ENCODE results near the gene GALNT2.
A peak's percentile ranks its signal among the peaks of the same experiment; 100 is the strongest.

The GALNT2 gene

GRCh38 chr1:230301822-230302221 is 234.8 kb downstream of the GALNT2 start:
- no peak for DNase-seq (ENCODE audit: low read depth)

- no peak for DNase-seq (ENCODE audit: low read depth)
Measured at GRCh38 chr1:230303069-230303468, 236.0 kb downstream of the GALNT2 start.

- no peak for DNase-seq (ENCODE audit: low read depth)
Measured at GRCh38 chr1:230303822-230304221, 236.8 kb downstream of the GALNT2 start.

- DNase-seq (ENCODE audit: low read depth) = peak; percentile 15
Measured at GRCh38 chr1:230306169-230306568, 239.1 kb downstream of the GALNT2 start.

- no peak for DNase-seq (ENCODE audit: low read depth)
Measured at GRCh38 chr1:230307213-230307612, 240.2 kb downstream of the GALNT2 start.

DNA sequence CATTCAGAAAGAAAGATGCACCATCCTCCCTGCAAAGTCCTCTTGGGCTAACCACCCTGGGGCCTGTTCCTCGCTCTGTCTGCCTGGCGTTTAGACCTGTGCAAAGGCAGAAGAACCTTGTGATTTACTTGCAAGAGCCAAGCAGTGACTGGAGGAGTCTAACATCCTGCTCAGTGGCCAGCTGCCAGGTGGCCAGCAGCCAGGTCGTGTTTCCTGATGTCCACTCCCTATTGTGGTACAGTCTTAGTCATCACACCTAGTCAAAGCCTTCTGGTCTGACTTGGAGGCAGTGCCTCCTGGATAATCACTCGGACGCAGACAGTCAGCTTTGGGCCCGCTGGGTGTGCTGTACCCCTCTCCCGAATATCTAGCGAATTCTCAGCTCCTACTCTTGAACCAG is 241.0 kb downstream of the GALNT2 start:
- DNase-seq (ENCODE audit: low read depth) = no peak

DNA sequence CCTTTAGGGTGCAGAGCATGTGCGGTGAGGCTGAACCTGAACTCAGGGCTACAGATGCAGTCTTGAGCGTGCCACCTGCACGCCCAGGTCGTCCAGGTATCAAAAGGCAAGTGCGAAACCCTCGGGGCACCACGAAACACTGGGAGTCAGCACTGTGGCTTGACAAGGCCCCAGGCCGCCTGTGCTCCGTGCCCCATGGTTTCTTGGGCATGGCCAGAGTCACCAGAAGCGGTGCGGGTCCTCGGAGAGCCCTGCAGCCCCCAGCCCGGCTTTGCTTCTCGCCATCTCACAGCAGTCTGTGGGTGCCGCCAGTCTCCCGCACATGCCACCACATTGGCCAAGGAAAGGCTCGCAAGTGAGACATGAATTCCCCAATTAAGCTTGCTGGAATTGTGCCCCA is 241.8 kb downstream of the GALNT2 start:
- no peak for DNase-seq (ENCODE audit: low read depth)

GRCh38 chr1:230309646-230310177 is 242.7 kb downstream of the GALNT2 start:
- no peak for DNase-seq (ENCODE audit: low read depth)

GRCh38 chr1:230310381-230311163 is 243.5 kb downstream of the GALNT2 start:
- DNase-seq (ENCODE audit: low read depth) = peak; percentile 42

GRCh38 chr1:230312676-230313075 is 245.6 kb downstream of the GALNT2 start:
- no peak for DNase-seq (ENCODE audit: low read depth)

GRCh38 chr1:230313453-230314141 is 246.6 kb downstream of the GALNT2 start:
- DNase-seq (ENCODE audit: low read depth) = no peak

- DNase-seq (ENCODE audit: low read depth) = no peak
Measured at GRCh38 chr1:230314142-230314470, 247.1 kb downstream of the GALNT2 start.

- no peak for DNase-seq (ENCODE audit: low read depth)
Measured at GRCh38 chr1:230315099-230315498, 248.1 kb downstream of the GALNT2 start.

DNA sequence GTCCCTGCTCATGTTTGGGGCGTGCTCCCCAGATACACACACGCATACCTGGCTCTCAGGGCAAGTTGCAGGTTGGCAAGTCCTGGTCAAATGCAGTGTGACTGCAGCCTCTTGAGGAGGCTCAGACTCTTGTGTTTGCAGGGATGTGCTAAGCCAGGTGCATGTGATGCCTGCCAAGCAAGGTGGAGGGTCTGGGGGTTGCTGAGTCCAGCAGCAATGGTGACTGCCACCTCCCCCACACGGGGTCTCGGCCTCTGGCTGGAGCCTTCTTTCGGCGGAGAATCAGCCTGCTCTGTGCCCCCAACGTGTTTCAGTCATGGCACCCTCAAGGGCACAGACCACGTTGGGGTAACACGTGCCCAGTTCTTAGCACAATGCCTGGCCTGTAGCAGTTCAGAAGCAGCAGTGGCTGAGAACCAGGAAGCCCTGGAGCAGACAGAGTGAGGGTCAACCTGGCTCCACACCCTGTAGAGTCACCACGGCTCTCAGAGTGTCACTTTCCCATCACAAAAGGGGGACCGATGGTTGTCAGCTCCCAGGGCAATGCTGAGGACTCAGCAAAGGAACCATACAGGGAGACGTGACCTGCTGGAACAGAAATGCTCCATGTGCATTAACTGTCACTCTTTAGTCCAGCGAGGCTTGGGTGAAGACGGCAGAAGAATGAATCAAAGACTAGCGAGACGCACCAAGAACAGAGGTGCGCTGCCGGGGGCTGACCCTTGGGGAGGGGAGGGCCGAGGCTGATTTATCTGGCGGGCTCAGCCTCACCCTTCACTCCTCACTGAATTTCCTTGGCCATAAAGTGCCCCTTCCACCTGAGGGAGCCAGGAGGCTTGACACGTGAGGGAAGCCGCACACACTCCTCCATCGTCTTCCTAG is 250.1 kb downstream of the GALNT2 start:
- no peak for DNase-seq (ENCODE audit: low read depth)

DNA sequence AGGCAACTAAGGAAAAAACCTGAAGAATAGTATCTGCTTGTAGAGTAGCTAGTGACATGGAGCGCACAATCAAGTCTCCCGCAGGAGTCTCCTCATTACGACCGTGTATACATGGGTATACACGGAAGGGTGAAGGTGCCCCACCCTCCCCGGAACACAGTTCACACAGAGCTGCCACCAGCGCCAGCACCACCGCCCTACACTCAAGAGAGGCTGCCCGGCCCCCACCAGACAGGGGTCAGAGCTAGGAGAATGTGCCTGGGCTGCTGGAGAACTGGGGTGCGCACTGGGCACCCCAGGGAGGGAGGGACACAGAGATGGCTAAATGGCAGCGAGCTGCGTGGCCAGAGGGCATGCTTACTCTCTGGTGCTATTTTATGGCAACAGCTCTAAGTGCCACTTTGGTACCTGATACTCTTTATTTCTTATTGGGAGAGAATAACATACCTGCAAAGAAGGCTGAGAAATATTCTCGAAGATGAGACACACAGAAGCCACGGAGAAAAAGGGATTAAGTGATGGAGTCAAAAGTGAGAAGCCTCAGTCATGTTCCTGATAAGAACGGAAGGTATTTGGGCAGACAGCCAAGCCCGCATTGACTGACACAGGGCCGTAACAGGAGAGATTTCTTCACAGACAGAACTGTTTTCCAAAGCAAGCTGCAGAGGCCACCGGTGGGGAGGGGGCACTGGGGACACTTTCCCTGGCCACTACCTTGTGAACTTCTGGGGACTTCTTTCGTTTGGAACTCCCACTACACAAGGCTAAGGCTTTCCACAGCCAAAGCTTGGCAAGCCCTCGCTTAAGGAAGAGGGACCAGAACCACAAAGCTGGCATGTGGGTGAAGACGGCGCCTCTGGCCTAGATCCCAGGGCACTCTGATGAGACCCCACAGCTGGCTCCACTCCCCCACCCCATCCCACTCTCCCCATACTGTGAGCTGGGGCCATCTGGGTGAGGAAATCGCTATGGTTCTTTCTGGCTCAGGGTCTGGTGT is 251.1 kb downstream of the GALNT2 start:
- DNase-seq (ENCODE audit: low read depth) = no peak

DNA sequence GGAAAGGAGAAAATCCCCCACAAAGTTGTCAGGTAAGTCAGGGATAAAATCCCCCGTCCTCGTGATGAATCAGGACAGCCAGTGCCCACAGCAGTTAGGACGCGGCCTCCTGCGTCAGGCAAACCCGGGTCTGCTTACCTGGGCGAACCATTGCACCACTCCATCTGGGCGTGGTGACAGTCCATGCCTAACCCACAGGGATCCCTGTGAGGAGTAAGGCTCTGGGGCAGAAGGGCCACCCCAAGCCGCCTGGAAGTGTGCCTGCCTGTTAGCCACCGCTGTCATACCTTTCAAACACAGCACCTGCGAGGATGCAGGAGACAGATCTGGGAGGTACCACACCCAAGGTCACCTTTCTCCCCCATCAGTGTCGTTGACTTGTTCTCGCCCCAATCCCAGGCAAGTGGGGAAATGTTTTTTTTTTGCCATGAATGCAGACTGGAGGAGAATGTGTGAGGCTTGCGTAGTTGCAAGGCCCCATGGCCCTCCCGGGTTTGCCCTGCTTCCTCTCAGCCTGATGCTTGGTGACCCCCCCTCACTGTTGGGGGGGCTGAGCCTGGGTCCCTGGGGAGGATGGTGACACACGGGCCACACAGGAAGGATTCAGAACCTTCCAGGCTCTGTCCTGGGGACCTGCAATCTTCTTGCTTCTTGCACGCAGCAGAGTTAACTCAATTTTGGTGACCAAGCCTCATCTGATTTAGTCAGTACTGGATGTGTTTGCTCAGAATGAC is 252.1 kb downstream of the GALNT2 start:
- no peak for DNase-seq (ENCODE audit: low read depth)

- no peak for DNase-seq (ENCODE audit: low read depth)
Measured at GRCh38 chr1:230320804-230321203, 253.8 kb downstream of the GALNT2 start.

- DNase-seq (ENCODE audit: low read depth) = no peak
Measured at GRCh38 chr1:230321341-230321740, 254.3 kb downstream of the GALNT2 start.

DNA sequence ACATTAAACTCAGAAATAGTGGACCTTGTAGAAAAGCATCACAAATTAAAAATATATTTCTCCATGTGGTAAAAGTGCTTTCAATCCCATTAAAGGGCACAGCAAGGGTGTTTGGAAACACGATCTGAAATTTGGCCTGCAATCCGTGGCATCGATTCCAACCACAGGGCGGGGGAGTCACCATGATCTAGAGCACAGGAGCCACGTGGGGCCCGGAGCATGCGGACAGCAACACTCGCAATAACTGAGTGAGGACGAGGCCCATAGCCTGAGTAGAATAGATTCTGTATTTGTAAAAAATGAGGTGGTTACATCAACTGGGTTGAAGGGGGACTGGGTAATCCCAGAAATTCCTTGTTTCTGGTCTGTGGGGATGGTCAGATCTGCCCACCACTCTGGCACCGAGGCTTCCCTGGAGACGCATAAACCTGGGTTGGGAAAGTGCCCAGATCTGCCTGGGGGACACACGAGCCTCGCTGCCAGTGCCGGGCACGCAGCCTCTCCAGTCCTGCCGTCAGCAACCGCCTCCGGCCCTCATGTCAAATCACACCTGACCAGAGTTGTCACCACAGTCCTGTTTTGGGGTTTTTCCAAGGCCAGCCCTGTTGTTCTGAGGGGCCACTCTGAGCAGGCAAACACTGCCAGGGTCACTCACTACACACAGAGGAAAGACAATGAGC is 254.8 kb downstream of the GALNT2 start:
- no peak for DNase-seq (ENCODE audit: low read depth)

- no peak for DNase-seq (ENCODE audit: low read depth)
Measured at GRCh38 chr1:230322421-230322756, 255.4 kb downstream of the GALNT2 start.
